Breast epithelium (tissue), 3 donors: ENCODE results near the gene TRIB2.

Experiments used
- CTCF ChIP-seq, 3 donors: fragments of 450-650 bp; IDR thresholded peaks; one replicate each; pipeline ENCODE4 v1.5.1; 2016 to 2017; ENCODE audit warnings: antibody characterized with exemption in 3 of 3, mild to moderate bottlenecking in 3 of 3, moderate library complexity in 3 of 3
- POLR2A ChIP-seq: fragments of 450-650 bp; IDR thresholded peaks from one replicate; pipeline ENCODE4 v1.6.1; 2016; ENCODE audit warnings: antibody characterized with exemption, mild to moderate bottlenecking, moderate library complexity

DNA sequence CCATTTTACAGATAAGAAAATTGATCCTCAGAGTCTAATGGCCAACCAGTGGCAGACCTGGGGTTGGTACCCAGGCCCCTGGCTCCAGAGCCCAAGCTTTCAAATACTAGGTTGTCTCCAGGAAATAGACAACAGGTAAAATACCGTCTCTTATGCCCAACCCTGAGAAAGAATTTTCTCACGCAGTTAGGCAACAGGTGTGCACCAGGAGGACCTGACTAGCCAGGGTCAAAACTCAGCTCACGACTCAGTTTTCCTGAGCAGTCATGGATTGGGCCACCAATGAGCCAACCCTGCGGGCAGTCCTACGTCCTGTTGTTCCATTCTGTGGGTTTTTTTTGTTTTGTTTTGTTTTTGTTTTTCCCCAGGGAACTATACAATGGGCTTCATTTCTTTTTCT, 13.5 kb downstream of the TRIB2 start:
- TF ChIP-seq POLR2A: no peak
- TF ChIP-seq CTCF (IDR thresholded peaks at IDR 0.05): no peak
